K562 (cell line): ENCODE measurements around the gene SHROOM3. TPM values are rescaled to one million over a fixed set of nuclear protein-coding genes. Genes with fewer than 3 reads are reported as not detected.

Experiments
- ATAC-seq: fragments of 200-7000 bp; cut with Tn5 transposase; 3 replicates; pipeline ENCODE4 v1.9.1; 2020; ENCODE audit warnings: moderate library complexity
- BruUV-seq: library from RNA; stranded (reverse); fragments of 400-500 nt; replicated peaks from 2 replicates; lab custom pipeline; 2021; lab: Mats Ljungman, UMichigan
- CTCF ChIA-PET: fragments of 300-600 bp; formaldehyde crosslinking; extraction: SDS; loops from one replicate; lab custom pipeline; 2021; ENCODE audit warnings: low intra/inter-chr PET ratio; lab: Yijun Ruan, JAX
- POLR2A ChIA-PET: fragments of 300-600, 350-650 bp; sonication (Branson Sonifier 250); formaldehyde crosslinking; extraction: SDS; loops from one replicate; lab custom pipeline; 2021; ENCODE audit warnings: antibody characterized with exemption, inconsistent platforms; lab: Yijun Ruan, JAX
- DNase-seq, 4 experiments: peaks; one replicate each; pipeline versions ENCODE4 v3.0.0 to v3.0.0-alpha.2; 2011 to 2018; ENCODE audit warnings: low spot score in 3 of 4, mixed read lengths in 3 of 4; ENCODE audit errors: extremely low read depth in 1 of 4
- FAIRE-seq: peaks from 2 replicates; lab custom pipeline; 2011; peaks lifted over from hg19 to GRCh38; lab: Jason Lieb, UNC
- H2AFZ ChIP-seq: 2 replicates; pipeline ENCODE4 v1.6.0; 2011; ENCODE audit warnings: low read depth, low read length, control low read depth, inconsistent platforms
- H3K27ac ChIP-seq: fragments of 200-600 bp; 3 replicates; pipeline ENCODE4 v1.8.0; 2011; ENCODE audit warnings: low read depth, mild to moderate bottlenecking, control low read depth, inconsistent platforms, low read length, moderate library complexity, mixed read lengths; ENCODE audit errors: extremely low read depth
- H3K27me3 ChIP-seq, 2 experiments: fragments of 300-600 bp in 1 of 2; 2 replicates in 1 of 2; 3 replicates in 1 of 2; pipeline versions ENCODE4 v1.6.0 to v1.8.0; 2011; ENCODE audit warnings: inconsistent platforms in 2 of 2, low read length in 2 of 2, mild to moderate bottlenecking in 1 of 2, mixed read lengths in 1 of 2, moderate library complexity in 1 of 2; ENCODE audit not compliant: control insufficient read depth in 2 of 2, insufficient read depth in 2 of 2
- H3K36me3 ChIP-seq: fragments of 300-600 bp; 3 replicates; pipeline ENCODE4 v1.8.0; 2011; ENCODE audit warnings: mild to moderate bottlenecking, low read length, inconsistent platforms; ENCODE audit not compliant: control insufficient read depth, insufficient read depth
- H3K4me1 ChIP-seq, 2 experiments: fragments of 200-600 bp in 1 of 2; replicated peaks in 1 of 2; 2 replicates in 1 of 2; 3 replicates in 1 of 2; pipeline versions ENCODE4 v1.5.1 to v1.8.0; 2011; ENCODE audit warnings: inconsistent platforms in 2 of 2, low read length in 2 of 2, mild to moderate bottlenecking in 1 of 2, mixed read lengths in 1 of 2, moderate library complexity in 1 of 2; ENCODE audit not compliant: control insufficient read depth in 2 of 2, insufficient read depth in 2 of 2
- H3K4me2 ChIP-seq: 2 replicates; pipeline ENCODE4 v1.6.1; 2011; ENCODE audit warnings: low read length, control low read depth, inconsistent platforms, mixed read lengths; ENCODE audit not compliant: insufficient read depth
- H3K4me3 ChIP-seq: fragments of 200-600 bp; sonication (generic), shearing (Covaris generic); 2 replicates; pipeline ENCODE4 v1.5.1; 2016; ENCODE audit warnings: control low read depth, inconsistent platforms
- H3K79me2 ChIP-seq: fragments of 200-600 bp; 3 replicates; pipeline ENCODE4 v1.8.0; 2011; ENCODE audit warnings: low read length, inconsistent platforms; ENCODE audit not compliant: control insufficient read depth, insufficient read depth
- H3K9ac ChIP-seq, 2 experiments: 2 replicates each; pipeline versions ENCODE4 v1.6.0 to v1.6.1; 2011; ENCODE audit warnings: low read depth in 2 of 2, low read length in 2 of 2, control low read depth in 1 of 2, inconsistent platforms in 1 of 2, mild to moderate bottlenecking in 1 of 2, mixed read lengths in 1 of 2; ENCODE audit not compliant: insufficient read depth in 1 of 2
- H3K9me1 ChIP-seq: one replicate; pipeline ENCODE4 v1.6.0; 2011; ENCODE audit warnings: inconsistent platforms, mild to moderate bottlenecking, low read length, moderate library complexity; ENCODE audit not compliant: control insufficient read depth, insufficient read depth
- H3K9me3 ChIP-seq: replicated peaks from 2 replicates; pipeline ENCODE4 v1.5.1; 2011; ENCODE audit warnings: low read depth, low read length, inconsistent platforms; ENCODE audit not compliant: control insufficient read depth, insufficient read depth
- H4K20me1 ChIP-seq: replicated peaks from 2 replicates; pipeline ENCODE4 v1.6.1; 2011; ENCODE audit warnings: low read length, inconsistent platforms, mixed read lengths; ENCODE audit not compliant: control insufficient read depth, insufficient read depth
- MAFG ChIP-seq: fragments of 450-650 bp; conservative IDR thresholded peaks from 2 replicates; pipeline ENCODE4 v1.6.1; 2016; ENCODE audit warnings: missing genetic modification characterization, missing compliant biosample characterization
- MEF2D ChIP-seq: conservative IDR thresholded peaks from 2 replicates; pipeline ENCODE4 v1.6.1; 2016; ENCODE audit warnings: low read depth, missing genetic modification characterization, missing compliant biosample characterization
- NBN ChIP-seq: fragments of 450-650 bp; IDR thresholded peaks from 2 replicates; pipeline ENCODE4 v1.6.1; 2016; ENCODE audit warnings: low read depth, mild to moderate bottlenecking
- NFATC3 ChIP-seq: fragments of 450-650 bp; IDR thresholded peaks from 2 replicates; pipeline ENCODE4 v1.6.1; 2017; ENCODE audit warnings: mild to moderate bottlenecking
- NFXL1 ChIP-seq: fragments of 450-650 bp; formaldehyde crosslinking; IDR thresholded peaks from 2 replicates; pipeline ENCODE4 v1.4.0; 2021; ENCODE audit warnings: mild to moderate bottlenecking
- NFYB ChIP-seq: IDR thresholded peaks from 2 replicates; pipeline ENCODE4 v1.6.1; 2011; ENCODE audit warnings: mild to moderate bottlenecking, moderate library complexity; ENCODE audit not compliant: insufficient read length; ENCODE audit errors: extremely low read depth
- PHB2 ChIP-seq: fragments of 450-650 bp; IDR thresholded peaks from 2 replicates; pipeline ENCODE4 v1.6.1; 2017; ENCODE audit warnings: low read depth
- POLR2B ChIP-seq: fragments of 450-650 bp; IDR thresholded peaks from 2 replicates; pipeline ENCODE4 v1.6.1; 2018; ENCODE audit warnings: low read depth; ENCODE audit not compliant: partially characterized antibody
- RBM15 ChIP-seq: fragments of 200-400 bp; formaldehyde crosslinking; IDR thresholded peaks from 2 replicates; pipeline ENCODE4 v1.6.1; 2018; ENCODE audit warnings: mild to moderate bottlenecking, low read length, moderate library complexity; ENCODE audit not compliant: insufficient read depth
- RFX7 ChIP-seq: fragments of 250-450 bp; sonication (Bioruptor Pico); IDR thresholded peaks from 2 replicates; pipeline ENCODE4 v1.5.1; 2021; ENCODE audit warnings: mild to moderate bottlenecking
- in situ Hi-C: fragments of 300-500 bp; cut with MboI; formaldehyde crosslinking; loops from 4 replicates; pipeline ENCODE4 v1.15.0; 2018; ENCODE audit warnings: inconsistent platforms, mixed read lengths
- intact Hi-C: fragments of 100-400 bp; cut with micrococcal nuclease; formaldehyde crosslinking; loops from 2 replicates; pipeline ENCODE4 v1.14.2; 2022
- polyA plus RNA-seq, 8 experiments: library from polyadenylated mRNA; depleted of rRNA in 4 of 8; stranded (reverse) in 5 of 8; unstranded in 3 of 8; fragments of >200 nt; fragmentation: Nextera tagmentation in 2 of 8; fragmentation: Illumina TruSeq in 1 of 8; extraction: Ambion mirVana in 2 of 8; extraction: Trizol in 1 of 8; gene quantifications; 2 replicates each; pipeline versions ENCODE4 v1.2.1 to v1.2.3, GENCODE V29; 2011 to 2014; ENCODE audit warnings: inconsistent platforms in 1 of 8, missing spikeins in 1 of 8
- total RNA-seq, 7 experiments: library from RNA; depleted of rRNA in 6 of 7; stranded (reverse); fragments of >200 nt in 6 of 7; fragmentation: Illumina TruSeq in 2 of 7; extraction: Trizol in 2 of 7; gene quantifications; 2 replicates each; pipeline versions ENCODE4 v1.2.1 to v1.2.3, GENCODE V29; 2011 to 2021; ENCODE audit warnings: low replicate concordance in 1 of 7
- TF ChIP-seq, protein P1 (sequence below): fragments of 450-650 bp; IDR thresholded peaks from 2 replicates; pipeline ENCODE4 v1.6.1; 2016
- TF ChIP-seq, protein P2 (sequence below), 2 experiments: fragments of 250-450 bp in 1 of 2; fragments of 450-650 bp in 1 of 2; sonication (Bioruptor Pico) in 1 of 2; IDR thresholded peaks; 2 replicates each; pipeline versions ENCODE4 v1.6.1 to v1.8.0; 2016 to 2021; ENCODE audit warnings: mild to moderate bottlenecking in 2 of 2, moderate library complexity in 2 of 2, missing compliant biosample characterization in 1 of 2, missing genetic modification characterization in 1 of 2

Gene SHROOM3
- total and polyA plus RNA-seq, 9 of the 15 experiments (the other 6 are each of a cell fraction or from before 2014, with no cell fraction given): 0.01 to 0.07 TPM; not detected in 7

- H3K79me2 ChIP-seq: no peaks in the 10 kb centered on the region
- CTCF ChIA-PET: interaction anchor here (0.6 kb wide), 1 partner anchor 46 kb away, joined by 3 read pairs; no protein-coding TSS in a partner anchor
- DNase-seq: no peak
- no peak for TF ChIP-seq NBN
- TF ChIP-seq, protein P1, sequence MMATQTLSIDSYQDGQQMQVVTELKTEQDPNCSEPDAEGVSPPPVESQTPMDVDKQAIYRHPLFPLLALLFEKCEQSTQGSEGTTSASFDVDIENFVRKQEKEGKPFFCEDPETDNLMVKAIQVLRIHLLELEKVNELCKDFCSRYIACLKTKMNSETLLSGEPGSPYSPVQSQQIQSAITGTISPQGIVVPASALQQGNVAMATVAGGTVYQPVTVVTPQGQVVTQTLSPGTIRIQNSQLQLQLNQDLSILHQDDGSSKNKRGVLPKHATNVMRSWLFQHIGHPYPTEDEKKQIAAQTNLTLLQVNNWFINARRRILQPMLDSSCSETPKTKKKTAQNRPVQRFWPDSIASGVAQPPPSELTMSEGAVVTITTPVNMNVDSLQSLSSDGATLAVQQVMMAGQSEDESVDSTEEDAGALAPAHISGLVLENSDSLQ: no peak
- TF ChIP-seq, protein P2, sequence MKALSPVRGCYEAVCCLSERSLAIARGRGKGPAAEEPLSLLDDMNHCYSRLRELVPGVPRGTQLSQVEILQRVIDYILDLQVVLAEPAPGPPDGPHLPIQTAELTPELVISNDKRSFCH (CRISPR knock-in tag; IDR thresholded peaks at IDR 0.05): no peak
- TF ChIP-seq, protein P2 (tag; IDR thresholded peaks at IDR 0.05): no peak
- TF ChIP-seq NFYB: no peak
- no peak for TF ChIP-seq PHB2
- TF ChIP-seq MAFG (tag): no peak
- TF ChIP-seq POLR2B: no peak
- TF ChIP-seq RFX7: no peak
- TF ChIP-seq NFXL1: no peak
- TF ChIP-seq RBM15: no peak
- no peak for TF ChIP-seq NFATC3
- no peak for TF ChIP-seq MEF2D (tag)
- TF ChIP-seq, all 486 proteins: peak for 0
- H3K4me2 ChIP-seq: no peak overlapping the region
- no peak for FAIRE-seq
- H3K4me1 ChIP-seq: no peaks in the 10 kb centered on the region
- no peak overlapping the region for H3K27ac ChIP-seq
- no peak overlapping the region for H3K9ac ChIP-seq
- H2AFZ ChIP-seq: no peak overlapping the region
- H3K9me3 ChIP-seq: no peaks in the 10 kb centered on the region
- peaks cover 0 to 10% of the 10 kb centered on the region in 2 experiments; a peak in 3 of 5 replicates for H3K27me3 ChIP-seq
- no peak for ATAC-seq
- in situ Hi-C loops: no loop called here
- H4K20me1 ChIP-seq: no peaks in the 10 kb centered on the region
- BruUV-seq: no TSS peak
- intact Hi-C loops: no loop called here
- POLR2A ChIA-PET: no interaction called here
- no peaks in the 10 kb centered on the region for H3K9me1 ChIP-seq
- no peaks in the 10 kb centered on the region for H3K36me3 ChIP-seq
- H3K4me3 ChIP-seq: no peak overlapping the region
Observed at GRCh38 chr4:76791479-76791878, 356.4 kb downstream of the SHROOM3 start.
